Stimulated activated CD8-positive, alpha-beta memory T cell treated with anti-CD3 and anti-CD28 coated beads, Interleukin-12 subunit alpha, Interleukin-12 subunit beta, amount 100 ng/mL, for 24 hours (primary cell): Measurements from ENCODE around the gene BTRC.
"Not testable (repeated sequence)": the region's sequence is repeated elsewhere in the genome, so short reads cannot be mapped to it uniquely, and the experiment has no call there.

Experiments used
- DNase-seq: peaks from one replicate; pipeline ENCODE4 v3.0.0-alpha.2; 2020; ENCODE audit errors: extremely low read depth

The BTRC gene

DNA sequence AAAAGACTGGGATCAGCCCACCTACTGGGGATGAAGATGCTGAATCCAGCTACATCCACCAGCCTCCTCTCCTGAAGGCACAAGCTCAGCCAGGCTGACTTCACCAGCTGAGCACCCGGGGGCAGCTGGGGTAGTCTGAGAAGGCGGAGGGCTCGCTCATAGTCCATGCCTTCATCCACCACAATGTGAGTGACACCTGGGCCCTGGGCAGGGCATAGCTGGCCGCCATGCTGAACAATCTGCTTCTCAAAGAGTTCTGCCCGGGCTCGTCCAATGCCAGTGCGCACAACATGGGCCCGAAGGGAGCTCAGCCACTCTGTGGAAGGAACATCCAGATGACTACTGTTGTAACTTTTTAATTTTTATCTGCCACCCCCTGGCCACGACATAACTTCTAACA lies 231.9 kb downstream of the BTRC start:
- DNase-seq: no peak

DNA sequence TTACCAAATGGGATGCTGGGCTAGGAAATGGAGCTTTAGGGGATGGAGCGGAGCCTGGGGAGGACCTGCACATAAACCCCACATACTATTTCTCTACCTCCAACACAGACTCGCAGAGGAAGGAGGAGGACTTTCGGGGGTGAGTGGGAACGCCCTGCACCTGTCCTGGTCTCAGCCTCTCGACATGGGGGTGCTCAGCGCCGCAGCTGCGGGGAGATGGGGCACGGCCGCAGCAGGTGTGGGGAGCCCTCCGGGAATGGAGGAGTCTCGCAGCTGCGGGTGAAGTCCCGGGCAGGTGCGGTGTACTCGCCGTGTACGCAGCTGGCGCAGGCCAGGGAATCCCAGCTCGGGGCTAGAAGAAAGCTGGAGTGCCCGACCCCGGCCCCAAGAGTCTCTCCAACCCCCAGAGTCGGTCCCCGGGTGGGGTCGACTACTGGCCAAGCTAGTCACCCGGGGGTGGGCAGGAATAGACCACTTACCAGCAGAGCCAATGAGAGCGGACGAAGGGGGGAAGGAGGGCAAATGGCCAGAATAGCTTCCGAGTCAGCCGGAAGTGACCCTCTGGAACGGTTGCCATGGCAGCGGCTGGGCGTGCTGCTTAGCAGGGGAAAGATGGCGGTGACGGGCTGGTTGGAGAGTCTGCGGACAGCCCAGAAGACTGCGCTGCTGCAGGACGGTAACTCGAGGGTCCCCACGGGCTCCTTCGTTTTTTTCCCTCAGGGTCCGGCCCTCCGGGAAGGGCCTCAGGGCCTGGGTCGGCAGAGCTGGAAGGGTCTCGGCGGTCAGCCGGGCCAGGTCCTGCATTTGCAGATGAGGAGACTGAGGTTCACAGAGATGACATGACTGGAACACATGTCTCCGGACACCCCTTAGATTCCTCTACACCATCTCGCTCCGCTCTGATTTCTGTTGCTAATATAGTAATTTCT lies 234.0 kb downstream of the BTRC start, which contains the start of the genes DPCD and POLL:
TSS of gene DPCD (plus strand) at position 597 of the 929 bp plus-strand sequence. CDS start at position 613, 16 bp downstream.
TSS of gene POLL (minus strand) at position 533 of the 929 bp plus-strand sequence. CDS start 897 bp downstream, outside the sequence.
- DNase-seq: peak; percentile 86

DNA sequence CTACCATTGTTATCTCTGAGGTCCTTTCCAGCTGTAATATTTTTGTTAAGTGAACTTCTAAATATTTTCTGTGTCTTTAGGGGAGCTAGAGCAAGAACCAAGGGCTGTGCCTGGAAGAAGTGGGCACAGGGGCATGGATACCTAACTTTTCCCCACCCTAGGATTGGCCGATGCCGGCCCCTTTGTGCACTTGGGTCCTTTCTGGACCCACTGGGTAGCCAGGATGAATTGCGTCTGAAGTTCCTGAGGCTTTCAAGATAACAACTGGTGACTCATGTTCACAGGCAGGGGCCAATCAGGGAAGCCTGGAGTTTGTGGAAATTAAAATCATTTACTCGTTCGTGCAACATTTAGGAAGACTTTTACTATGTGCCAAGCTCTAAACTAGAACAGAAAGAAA lies 234.9 kb downstream of the BTRC start:
- DNase-seq: no peak

DNA sequence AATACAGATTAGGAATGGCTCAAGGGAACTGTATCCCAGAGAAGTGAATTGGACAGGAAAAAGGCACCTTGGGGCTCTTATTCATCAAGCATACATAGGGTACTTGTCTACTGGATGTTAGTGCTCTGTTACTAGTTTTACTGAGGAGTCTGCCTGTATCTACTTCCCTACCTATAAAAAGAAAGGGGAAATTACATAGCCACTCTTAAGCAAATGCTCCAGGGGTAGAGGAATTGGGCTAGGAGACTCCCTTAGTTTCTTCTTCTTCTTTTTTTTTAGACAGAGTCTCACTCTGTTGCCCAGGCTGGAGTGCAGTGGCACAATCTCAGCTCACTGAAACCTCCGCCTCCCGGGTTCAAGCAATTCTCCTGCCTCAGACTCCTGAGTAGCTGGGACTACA lies 239.4 kb downstream of the BTRC start:
- DNase-seq: not testable (repeated sequence)

DNA sequence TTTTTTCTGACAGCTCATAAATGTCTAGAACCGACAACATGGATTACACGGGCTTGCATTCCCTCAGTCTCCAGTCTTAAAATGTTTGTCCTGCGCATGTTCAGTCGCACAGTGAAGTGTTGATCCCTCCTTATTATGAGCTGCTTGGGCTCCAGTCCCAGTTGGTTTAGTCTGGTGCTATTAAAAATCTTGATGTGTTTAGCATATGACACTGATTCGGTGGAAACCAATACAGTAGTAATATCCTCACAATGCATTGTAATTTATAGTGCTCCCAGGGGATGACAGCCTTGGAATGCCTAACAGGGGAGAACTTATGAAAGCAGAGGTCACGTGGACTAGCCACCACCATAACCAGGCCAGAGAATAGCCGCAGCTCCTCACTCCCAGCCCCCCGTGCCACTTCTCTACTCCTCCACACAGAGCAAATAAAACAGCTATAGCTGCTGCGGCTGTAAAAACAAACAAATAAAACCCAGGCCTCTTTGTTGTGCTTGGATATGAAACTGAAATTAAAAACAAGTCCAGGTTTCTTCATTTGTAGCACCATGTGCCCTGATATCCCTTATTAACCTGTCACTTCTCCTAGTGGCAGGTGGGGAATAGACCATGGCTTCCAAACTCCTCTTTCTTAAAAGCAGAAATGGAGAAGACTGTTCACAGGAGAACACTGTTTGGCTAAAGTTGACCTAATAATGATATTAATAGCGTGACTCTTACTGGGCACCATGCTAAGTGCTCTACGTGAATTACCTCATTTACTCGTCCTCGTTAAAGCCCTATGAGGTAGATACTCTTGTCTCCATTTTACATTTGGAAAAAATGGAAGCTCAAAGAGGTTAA lies 241.8 kb downstream of the BTRC start:
- no peak for DNase-seq

DNA sequence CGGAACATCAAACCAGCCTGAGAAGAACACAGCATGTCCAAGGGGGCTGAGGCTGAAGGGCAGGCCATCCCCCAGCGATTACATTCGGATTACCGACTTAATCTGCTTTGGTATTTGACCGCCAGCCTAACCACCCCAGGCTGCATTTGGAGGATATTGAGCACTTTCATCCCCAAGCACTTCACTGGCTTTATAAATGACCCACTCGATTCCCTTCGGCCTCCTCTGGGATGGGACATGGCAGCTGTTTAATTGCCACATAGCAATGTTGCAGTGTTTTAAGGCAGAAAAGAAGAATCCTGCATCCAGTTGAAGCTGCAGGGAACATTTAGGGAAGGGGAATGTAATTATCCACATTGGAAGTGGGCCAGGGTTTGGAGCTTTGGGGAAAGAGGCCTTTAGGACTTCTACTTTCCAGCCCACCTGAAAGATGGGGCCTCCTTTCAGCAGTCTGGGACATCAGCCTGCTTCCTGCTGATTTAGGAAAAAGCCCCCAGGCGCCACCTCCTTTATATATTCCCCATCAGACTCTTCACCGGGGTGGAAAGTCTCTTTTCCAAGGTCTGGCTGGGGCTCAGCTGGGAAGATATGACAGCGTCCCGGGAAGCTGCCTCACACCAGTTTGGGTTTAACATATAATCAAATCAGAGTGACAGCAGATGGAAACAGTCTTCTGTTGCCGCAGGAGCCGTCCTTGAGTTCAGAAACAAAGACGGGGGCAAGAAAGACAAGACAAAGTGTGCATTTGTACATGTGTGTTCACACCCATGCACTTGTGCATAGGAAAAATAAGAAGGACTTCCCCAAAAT lies 243.3 kb downstream of the BTRC start:
- DNase-seq: no peak

DNA sequence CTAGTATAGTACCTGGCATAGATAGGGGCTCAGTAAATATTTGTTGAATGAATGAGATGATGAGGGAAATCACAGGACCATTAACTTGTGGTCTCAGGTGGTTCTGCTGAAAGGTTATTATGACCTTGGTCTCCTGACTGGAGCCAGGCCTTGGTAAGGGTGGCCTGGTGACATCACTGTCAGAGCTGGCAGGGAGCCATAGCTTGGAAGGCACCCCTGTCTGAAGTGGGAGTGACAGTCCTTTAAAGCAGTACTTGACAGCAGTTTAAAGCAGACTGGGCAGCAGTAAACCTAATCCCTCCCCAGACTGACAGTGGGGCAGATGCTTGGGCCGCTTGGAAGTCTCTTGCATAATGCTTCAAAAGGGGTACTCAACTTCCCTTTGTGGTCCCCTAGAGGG lies 247.6 kb downstream of the BTRC start:
- no peak for DNase-seq

DNA sequence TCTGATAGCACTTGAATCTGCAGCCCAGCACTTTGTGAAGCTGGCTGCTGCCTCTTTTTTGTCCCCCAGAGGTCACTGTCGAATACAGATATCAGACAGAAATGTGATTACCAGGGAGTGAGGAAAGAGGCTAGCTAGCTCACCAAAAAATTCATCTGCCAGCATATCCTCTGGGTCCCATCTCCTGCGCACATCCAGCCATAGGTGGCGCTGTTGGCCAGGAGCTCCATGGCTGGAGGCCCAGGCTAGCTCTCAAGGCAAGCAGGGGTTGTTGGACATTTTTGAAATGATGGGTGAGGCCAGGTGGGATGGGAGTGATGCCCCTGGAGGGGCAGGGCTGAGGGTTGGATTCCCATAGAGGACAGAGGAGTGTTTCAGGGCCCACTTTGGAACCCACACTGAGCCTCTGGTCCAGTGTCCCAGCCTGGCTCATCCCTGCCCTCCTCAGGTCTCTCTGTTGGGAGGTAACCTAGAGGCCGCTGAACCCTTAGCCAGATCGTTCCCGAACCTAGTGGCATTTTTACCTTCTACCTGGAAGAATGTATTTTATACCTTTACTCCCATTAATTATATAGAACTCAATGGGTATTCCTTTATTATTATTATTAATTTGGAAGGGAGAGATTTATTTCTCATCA lies 248.9 kb downstream of the BTRC start:
- peak; percentile 26 for DNase-seq
